Fibroblast of skin of right quadriceps (primary cell): ENCODE results near the gene NF1.
"Not testable (repeated sequence)": the region's sequence is repeated elsewhere in the genome, so short reads cannot be mapped to it uniquely, and the experiment has no call there.

Source experiments
- DNase-seq: peaks from one replicate; pipeline ENCODE4 v3.0.0-alpha.2; 2013

The NF1 gene

GRCh38 chr17:31090650-31091049 lies 4.1 kb upstream of the NF1 start:
- not testable (repeated sequence) for DNase-seq

GRCh38 chr17:31092475-31093064 lies 2.2 kb upstream of the NF1 start:
- DNase-seq: peak; percentile 29

GRCh38 chr17:31093866-31094599 lies 744 bp upstream of the NF1 start:
- DNase-seq: peak; percentile 6

- DNase-seq: peak; percentile 60
These were observed 694 bp downstream of the NF1 start for GRCh38 chr17:31095236-31096105.

GRCh38 chr17:31096106-31096436 lies 1.3 kb downstream of the NF1 start:
- DNase-seq: no peak

- peak; percentile 39 for DNase-seq
These were observed 4.2 kb downstream of the NF1 start for GRCh38 chr17:31099016-31099415.

- DNase-seq: no peak
These were observed 6.2 kb downstream of the NF1 start for GRCh38 chr17:31100840-31101459.

GRCh38 chr17:31101943-31102342 lies 7.2 kb downstream of the NF1 start:
- no peak for DNase-seq

- no peak for DNase-seq
These were observed 11.2 kb downstream of the NF1 start for GRCh38 chr17:31105991-31106390.

- no peak for DNase-seq
These were observed 16.4 kb downstream of the NF1 start for GRCh38 chr17:31111183-31111582.

- DNase-seq: peak; percentile 8
These were observed 17.4 kb downstream of the NF1 start for GRCh38 chr17:31112001-31112661.

GRCh38 chr17:31113368-31113767 lies 18.6 kb downstream of the NF1 start:
- DNase-seq: peak; percentile 17

- DNase-seq: no peak
These were observed 19.2 kb downstream of the NF1 start for GRCh38 chr17:31113939-31114338.

- peak; percentile 42 for DNase-seq
These were observed 20.3 kb downstream of the NF1 start for GRCh38 chr17:31114956-31115555.

- no peak for DNase-seq
These were observed 21.4 kb downstream of the NF1 start for GRCh38 chr17:31116167-31116566.

GRCh38 chr17:31122746-31123145 lies 28.0 kb downstream of the NF1 start:
- DNase-seq: no peak

- no peak for DNase-seq
These were observed 31.5 kb downstream of the NF1 start for GRCh38 chr17:31126318-31126717.

- no peak for DNase-seq
These were observed 33.5 kb downstream of the NF1 start for GRCh38 chr17:31128241-31128640.

- no peak for DNase-seq
These were observed 35.8 kb downstream of the NF1 start for GRCh38 chr17:31130286-31131224.

- DNase-seq: no peak
These were observed 36.5 kb downstream of the NF1 start for GRCh38 chr17:31131299-31131698.

- no peak for DNase-seq
These were observed 38.2 kb downstream of the NF1 start for GRCh38 chr17:31132977-31133376.
